H9 (cell line): ENCODE measurements around the gene TXNDC17. TPM values are rescaled to one million over a fixed set of nuclear protein-coding genes. Genes with fewer than 3 reads are reported as not detected.

Experiments used
- DNase-seq: peaks from one replicate; pipeline ENCODE4 v3.0.0-alpha.2; 2017
- H2AFZ ChIP-seq: one replicate; pipeline ENCODE4 v1.6.1; 2013; ENCODE audit warnings: mild to moderate bottlenecking, low read length, control low read depth, moderate library complexity
- H2AK5ac ChIP-seq: 2 replicates; pipeline ENCODE4 v1.6.1; 2013; ENCODE audit warnings: low read length, control low read depth, mixed read lengths; ENCODE audit not compliant: insufficient read length
- H2BK120ac ChIP-seq: one replicate; pipeline ENCODE4 v1.6.1; 2013; ENCODE audit warnings: low read depth, mild to moderate bottlenecking, low read length, control low read depth, inconsistent platforms; ENCODE audit not compliant: poor library complexity, severe bottlenecking
- H2BK12ac ChIP-seq: 2 replicates; pipeline ENCODE4 v1.6.1; 2013; ENCODE audit warnings: low read length, control low read depth, mixed read lengths, low read depth; ENCODE audit not compliant: insufficient read length
- H2BK15ac ChIP-seq: 2 replicates; pipeline ENCODE4 v1.6.1; 2013; ENCODE audit warnings: low read depth, low read length, control low read depth
- H2BK20ac ChIP-seq: one replicate; pipeline ENCODE4 v1.6.1; 2013; ENCODE audit warnings: low read depth, mild to moderate bottlenecking, low read length, control low read depth, inconsistent platforms; ENCODE audit not compliant: poor library complexity, severe bottlenecking
- H2BK5ac ChIP-seq: 2 replicates; pipeline ENCODE4 v1.6.1; 2013; ENCODE audit warnings: low read length, control low read depth, mixed read lengths; ENCODE audit not compliant: insufficient read length
- H3K14ac ChIP-seq: 2 replicates; pipeline ENCODE4 v1.6.1; 2013; ENCODE audit warnings: low read length, control low read depth; ENCODE audit not compliant: insufficient read depth
- H3K18ac ChIP-seq: 2 replicates; pipeline ENCODE4 v1.6.1; 2013; ENCODE audit warnings: low read depth, mild to moderate bottlenecking, mixed read lengths, low read length, control low read depth; ENCODE audit not compliant: insufficient read length
- H3K23ac ChIP-seq: 2 replicates; pipeline ENCODE4 v1.6.1; 2013; ENCODE audit warnings: low read length, control low read depth, mixed read lengths, low read depth; ENCODE audit not compliant: insufficient read length
- H3K23me2 ChIP-seq: 2 replicates; pipeline ENCODE4 v1.6.1; 2013; ENCODE audit warnings: low read depth, mild to moderate bottlenecking, mixed read lengths, low read length, control low read depth; ENCODE audit not compliant: insufficient read length, poor library complexity, severe bottlenecking
- H3K27ac ChIP-seq: 2 replicates; pipeline ENCODE4 v1.5.1; 2013; ENCODE audit warnings: low read length, control low read depth, mixed read lengths, low read depth; ENCODE audit not compliant: insufficient read length
- H3K27me3 ChIP-seq: 2 replicates; pipeline ENCODE4 v1.6.1; 2013; ENCODE audit warnings: low read length, control low read depth, inconsistent platforms; ENCODE audit not compliant: insufficient read depth
- H3K4ac ChIP-seq: 2 replicates; pipeline ENCODE4 v1.6.1; 2013; ENCODE audit warnings: low read depth, mild to moderate bottlenecking, control low read depth, inconsistent platforms, low read length, moderate library complexity
- H3K4me1 ChIP-seq: 2 replicates; pipeline ENCODE4 v1.6.1; 2013; ENCODE audit warnings: low read length, control low read depth, inconsistent platforms; ENCODE audit not compliant: insufficient read depth
- H3K4me2 ChIP-seq: 2 replicates; pipeline ENCODE4 v1.6.1; 2013; ENCODE audit warnings: low read length, control low read depth, mixed read lengths; ENCODE audit not compliant: insufficient read length, insufficient read depth
- H3K56ac ChIP-seq: 2 replicates; pipeline ENCODE4 v1.6.1; 2013; ENCODE audit warnings: low read depth, mild to moderate bottlenecking, mixed read lengths, low read length, control low read depth; ENCODE audit not compliant: insufficient read length
- H3K79me1 ChIP-seq: 2 replicates; pipeline ENCODE4 v1.6.1; 2013; ENCODE audit warnings: low read depth, mild to moderate bottlenecking, moderate library complexity, low read length, control low read depth, inconsistent platforms; ENCODE audit not compliant: insufficient read depth, poor library complexity, severe bottlenecking
- H3K79me2 ChIP-seq: 2 replicates; pipeline ENCODE4 v1.6.1; 2013; ENCODE audit warnings: low read length, control low read depth, inconsistent platforms; ENCODE audit not compliant: insufficient read depth
- H3K9ac ChIP-seq: 2 replicates; pipeline ENCODE4 v1.6.1; 2013; ENCODE audit warnings: low read length, control low read depth, mixed read lengths; ENCODE audit not compliant: insufficient read length; ENCODE audit errors: extremely low read depth
- H3K9me3 ChIP-seq: one replicate; pipeline ENCODE4 v1.6.1; 2013; ENCODE audit warnings: low read depth, low read length, inconsistent platforms; ENCODE audit not compliant: control insufficient read depth
- H3T11ph ChIP-seq: one replicate; pipeline ENCODE4 v1.6.1; 2013; ENCODE audit warnings: mild to moderate bottlenecking, low read length, control low read depth, inconsistent platforms
- H4K20me1 ChIP-seq: one replicate; pipeline ENCODE4 v1.6.1; 2013; ENCODE audit not compliant: control insufficient read depth, insufficient read length, insufficient read depth
- H4K5ac ChIP-seq: 2 replicates; pipeline ENCODE4 v1.6.1; 2013; ENCODE audit warnings: low read depth, mild to moderate bottlenecking, mixed read lengths, low read length, control low read depth; ENCODE audit not compliant: insufficient read length
- H4K8ac ChIP-seq: replicated peaks from 2 replicates; pipeline ENCODE4 v1.6.1; 2013; ENCODE audit warnings: low read length, control low read depth, mixed read lengths, low read depth; ENCODE audit not compliant: insufficient read length
- H4K91ac ChIP-seq: 2 replicates; pipeline ENCODE4 v1.6.1; 2013; ENCODE audit warnings: low read depth, mild to moderate bottlenecking, moderate library complexity, mixed read lengths, low read length, control low read depth; ENCODE audit not compliant: insufficient read length
- H3K27ac Mint-ChIP-seq, 3 experiments: 2 replicates in 2 of 3; 3 replicates in 1 of 3; pipeline ENCODE4 v1.8.0; 2020 to 2021; ENCODE audit warnings: mixed read lengths in 3 of 3, mild to moderate bottlenecking in 1 of 3, moderate library complexity in 1 of 3
- H3K27me3 Mint-ChIP-seq: 2 replicates; pipeline ENCODE4 v1.8.0; 2021; ENCODE audit warnings: low read depth, mild to moderate bottlenecking, moderate library complexity, mixed read lengths
- H3K36me3 Mint-ChIP-seq, 3 experiments: 2 replicates in 2 of 3; 3 replicates in 1 of 3; pipeline ENCODE4 v1.8.0; 2020 to 2021; ENCODE audit warnings: low read depth in 3 of 3, mixed read lengths in 3 of 3; ENCODE audit not compliant: insufficient read depth in 1 of 3
- H3K4me1 Mint-ChIP-seq, 2 experiments: 2 replicates each; pipeline ENCODE4 v1.8.0; 2020; ENCODE audit warnings: mixed read lengths in 2 of 2
- H3K4me3 Mint-ChIP-seq, 2 experiments: 2 replicates in 1 of 2; 3 replicates in 1 of 2; pipeline ENCODE4 v1.8.0; 2020 to 2021; ENCODE audit warnings: mild to moderate bottlenecking in 2 of 2, mixed read lengths in 2 of 2, moderate library complexity in 1 of 2
- H3K9me3 Mint-ChIP-seq, 2 experiments: 2 replicates in 1 of 2; 3 replicates in 1 of 2; pipeline ENCODE4 v1.8.0; 2020; ENCODE audit warnings: mild to moderate bottlenecking in 2 of 2, mixed read lengths in 2 of 2, moderate library complexity in 1 of 2
- WGBS: extraction: QIAGEN DNeasy Blood & Tissue Kit; methylation state at CpG from one replicate; pipeline ENCODE4 v1.1.7; 2013; ENCODE audit warnings: missing lambda C conversion rate, low lambda C conversion rate, mixed read lengths; ENCODE audit not compliant: insufficient read length; ENCODE audit errors: extremely low coverage; 5-methylcytosine and 5-hydroxymethylcytosine counted together
- total RNA-seq: library from RNA; stranded (reverse); gene quantifications from 2 replicates; pipeline ENCODE4 v1.2.1, GENCODE V29; 2021
- TF ChIP-seq, protein P1 (sequence below): fragments of 200-600 bp; sonication (generic); conservative IDR thresholded peaks from 3 replicates; pipeline ENCODE4 v1.8.0; 2021; ENCODE audit warnings: antibody characterized with exemption, mild to moderate bottlenecking

The TXNDC17 gene
- total RNA-seq, 1 experiment from 2014 or later, result 170 TPM

DNA sequence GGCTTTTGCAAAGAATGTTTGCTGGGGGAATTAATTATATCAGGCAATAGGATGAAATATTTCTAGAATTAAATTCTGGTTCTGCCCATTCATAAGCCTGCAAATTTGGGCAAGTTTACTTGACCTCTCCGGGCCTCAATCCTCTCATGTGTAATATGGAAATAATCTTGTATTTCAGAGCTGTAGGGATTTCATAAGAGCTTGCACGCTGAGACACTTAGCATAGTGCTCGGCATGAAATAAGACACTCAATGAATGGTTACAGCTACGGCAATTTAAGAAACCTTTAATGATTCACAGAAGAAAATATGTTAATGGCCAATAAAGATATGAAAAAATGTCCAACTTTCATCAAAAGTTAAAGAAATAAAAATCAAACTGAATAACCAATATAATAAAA lies 43.9 kb upstream of the TXNDC17 start:
- Histone ChIP-seq H4K8ac (no peak overlapping the region), H3K79me2 (no peaks in the 10 kb centered on the region), H2BK120ac (no peak overlapping the region), H4K5ac (no peak overlapping the region), H3K56ac (no peak overlapping the region), H3K4ac (no peak overlapping the region), H3K27me3 (no peaks in the 10 kb centered on the region), H2BK5ac (no peak overlapping the region), H2BK20ac (no peak overlapping the region), H3K4me1 (no peaks in the 10 kb centered on the region), H3T11ph (no peak overlapping the region), H3K9ac (no peak overlapping the region), H3K23ac (no peak overlapping the region), H4K20me1 (no peaks in the 10 kb centered on the region), H2BK12ac (no peak overlapping the region), H3K79me1 (no peaks in the 10 kb centered on the region), H3K9me3 (no peaks in the 10 kb centered on the region), H4K91ac (no peak overlapping the region), H3K27ac (no peak overlapping the region), H2AK5ac (no peak overlapping the region), H2BK15ac (no peak overlapping the region), H3K14ac (no peak overlapping the region), H3K4me2 (no peak overlapping the region), H2AFZ (no peak overlapping the region), H3K18ac (no peak overlapping the region), H3K23me2 (no peaks in the 10 kb centered on the region)
- DNase-seq, result no peak
- Mint-ChIP-seq H3K36me3 (peaks cover 21 to 76% (median 45%) of the 10 kb centered on the region in 3 experiments; a peak in 6 of 7 replicates), H3K4me3 (no peak overlapping the region), H3K27me3 (no peaks in the 10 kb centered on the region), H3K9me3 (no peaks in the 10 kb centered on the region), H3K27ac (no peak overlapping the region), H3K4me1 (peaks cover 1 to 7% of the 10 kb centered on the region in 2 experiments)
- TF ChIP-seq, protein P1, sequence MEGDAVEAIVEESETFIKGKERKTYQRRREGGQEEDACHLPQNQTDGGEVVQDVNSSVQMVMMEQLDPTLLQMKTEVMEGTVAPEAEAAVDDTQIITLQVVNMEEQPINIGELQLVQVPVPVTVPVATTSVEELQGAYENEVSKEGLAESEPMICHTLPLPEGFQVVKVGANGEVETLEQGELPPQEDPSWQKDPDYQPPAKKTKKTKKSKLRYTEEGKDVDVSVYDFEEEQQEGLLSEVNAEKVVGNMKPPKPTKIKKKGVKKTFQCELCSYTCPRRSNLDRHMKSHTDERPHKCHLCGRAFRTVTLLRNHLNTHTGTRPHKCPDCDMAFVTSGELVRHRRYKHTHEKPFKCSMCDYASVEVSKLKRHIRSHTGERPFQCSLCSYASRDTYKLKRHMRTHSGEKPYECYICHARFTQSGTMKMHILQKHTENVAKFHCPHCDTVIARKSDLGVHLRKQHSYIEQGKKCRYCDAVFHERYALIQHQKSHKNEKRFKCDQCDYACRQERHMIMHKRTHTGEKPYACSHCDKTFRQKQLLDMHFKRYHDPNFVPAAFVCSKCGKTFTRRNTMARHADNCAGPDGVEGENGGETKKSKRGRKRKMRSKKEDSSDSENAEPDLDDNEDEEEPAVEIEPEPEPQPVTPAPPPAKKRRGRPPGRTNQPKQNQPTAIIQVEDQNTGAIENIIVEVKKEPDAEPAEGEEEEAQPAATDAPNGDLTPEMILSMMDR, result no peak
- no CpG with 5 or more reads among the region's 4 CpGs for whole genome bisulfite sequencing
